ENCODE results near the gene JRKL.
A peak's percentile ranks its signal among the peaks of the same experiment; 100 is the strongest.
"Not testable (repeated sequence)": the region's sequence is repeated elsewhere in the genome, so short reads cannot be mapped to it uniquely, and the experiment has no call there.

Gene JRKL

DNA sequence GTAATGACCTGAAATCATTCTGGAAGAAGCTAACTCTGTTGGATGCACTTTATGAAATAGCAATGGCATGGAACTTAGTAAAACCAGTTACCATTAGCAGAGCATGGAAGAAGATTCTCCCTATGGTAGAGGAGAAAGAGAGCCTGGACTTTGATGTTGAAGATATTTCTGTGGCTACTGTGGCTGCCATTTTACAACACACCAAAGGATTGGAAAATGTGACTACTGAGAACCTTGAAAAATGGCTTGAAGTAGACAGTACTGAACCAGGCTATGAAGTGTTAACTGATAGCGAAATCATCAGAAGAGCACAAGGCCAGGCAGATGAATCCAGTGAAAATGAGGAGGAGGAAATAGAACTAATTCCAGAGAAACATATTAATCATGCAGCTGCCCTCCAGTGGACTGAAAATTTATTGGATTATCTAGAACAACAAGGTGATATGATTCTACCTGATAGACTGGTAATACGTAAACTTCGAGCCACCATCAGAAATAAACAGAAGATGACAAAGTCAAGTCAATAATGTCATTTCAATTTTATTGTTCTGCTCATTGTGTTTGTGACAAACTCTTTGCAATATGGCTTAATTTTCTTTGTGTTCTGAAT lies 2.0 kb downstream of the JRKL start:
- DNase-seq (ENCODE audit: low read depth) = no peak
- H3K4me3 ChIP-seq (ENCODE audit: low read depth, low read length) = no peak overlapping the region
- in situ Hi-C loops (cut with HindIII; ENCODE audit: low sequenced_read_pairs) = loop anchor here (25.0 kb wide), 1 partner anchor 555 kb away; no protein-coding TSS in a partner anchor
- TF ChIP-seq, protein P1, sequence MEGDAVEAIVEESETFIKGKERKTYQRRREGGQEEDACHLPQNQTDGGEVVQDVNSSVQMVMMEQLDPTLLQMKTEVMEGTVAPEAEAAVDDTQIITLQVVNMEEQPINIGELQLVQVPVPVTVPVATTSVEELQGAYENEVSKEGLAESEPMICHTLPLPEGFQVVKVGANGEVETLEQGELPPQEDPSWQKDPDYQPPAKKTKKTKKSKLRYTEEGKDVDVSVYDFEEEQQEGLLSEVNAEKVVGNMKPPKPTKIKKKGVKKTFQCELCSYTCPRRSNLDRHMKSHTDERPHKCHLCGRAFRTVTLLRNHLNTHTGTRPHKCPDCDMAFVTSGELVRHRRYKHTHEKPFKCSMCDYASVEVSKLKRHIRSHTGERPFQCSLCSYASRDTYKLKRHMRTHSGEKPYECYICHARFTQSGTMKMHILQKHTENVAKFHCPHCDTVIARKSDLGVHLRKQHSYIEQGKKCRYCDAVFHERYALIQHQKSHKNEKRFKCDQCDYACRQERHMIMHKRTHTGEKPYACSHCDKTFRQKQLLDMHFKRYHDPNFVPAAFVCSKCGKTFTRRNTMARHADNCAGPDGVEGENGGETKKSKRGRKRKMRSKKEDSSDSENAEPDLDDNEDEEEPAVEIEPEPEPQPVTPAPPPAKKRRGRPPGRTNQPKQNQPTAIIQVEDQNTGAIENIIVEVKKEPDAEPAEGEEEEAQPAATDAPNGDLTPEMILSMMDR (IDR thresholded peaks at IDR 0.05; ENCODE audit: low read depth, low read length, missing control alignments) = no peak

DNA sequence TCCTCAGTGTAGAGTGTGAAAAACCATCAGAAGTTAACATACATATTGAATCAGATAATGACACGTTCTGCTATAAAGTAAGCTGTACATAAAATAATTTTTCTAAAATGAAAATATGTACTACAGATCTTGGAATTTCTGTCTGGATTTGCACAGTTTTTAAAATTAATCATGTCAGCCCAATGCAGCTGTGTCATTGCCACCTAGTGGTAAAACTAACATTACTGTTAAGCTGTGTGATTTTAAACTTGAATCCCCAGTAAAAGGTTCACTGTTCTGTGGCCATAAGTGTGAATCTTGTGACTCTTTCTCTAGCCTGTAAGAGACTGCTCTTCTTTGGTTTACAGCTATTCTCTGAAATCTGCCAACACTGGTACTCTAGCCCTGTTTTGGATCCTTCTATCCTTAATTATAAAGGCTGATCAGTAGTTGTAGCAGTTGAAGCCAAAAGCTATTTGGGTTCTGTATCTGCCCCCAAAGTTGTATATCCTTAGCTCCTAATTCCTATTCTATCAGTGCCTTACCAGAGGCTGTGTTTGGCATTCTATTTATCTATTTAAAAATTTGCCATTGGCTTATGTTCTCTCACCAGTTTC lies 4.0 kb downstream of the JRKL start:
- no peak overlapping the region for H3K4me3 ChIP-seq (ENCODE audit: low read depth, low read length)
- DNase-seq (ENCODE audit: low read depth) = peak; percentile 15
- TF ChIP-seq, protein P1 (IDR thresholded peaks at IDR 0.05; ENCODE audit: low read depth, low read length, missing control alignments) = peak; percentile 57
- in situ Hi-C loops (cut with HindIII; ENCODE audit: low sequenced_read_pairs) = loop anchor here (25.0 kb wide), 1 partner anchor 557 kb away; no protein-coding TSS in a partner anchor

DNA sequence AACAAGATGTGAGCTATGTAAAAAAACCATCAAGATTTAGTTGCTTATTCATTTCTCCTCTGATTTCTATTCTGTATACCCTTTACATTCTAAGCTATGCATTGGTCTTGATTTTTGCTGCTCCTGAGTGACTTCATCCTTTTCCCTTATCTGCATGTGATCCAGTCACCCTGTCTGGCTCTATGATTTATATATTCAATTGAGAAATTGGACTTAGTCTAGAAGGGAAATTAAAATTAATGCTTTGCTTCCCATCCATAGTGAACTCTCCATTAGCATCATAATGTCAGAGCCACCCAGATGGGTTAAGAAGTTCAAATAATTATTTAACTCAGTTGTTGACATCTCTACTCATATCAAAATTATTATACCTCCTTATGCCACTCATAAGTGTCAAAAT lies 5.0 kb downstream of the JRKL start:
- in situ Hi-C loops (cut with HindIII; ENCODE audit: low sequenced_read_pairs) = loop anchor here (25.0 kb wide), 1 partner anchor 557 kb away; no protein-coding TSS in a partner anchor

DNA sequence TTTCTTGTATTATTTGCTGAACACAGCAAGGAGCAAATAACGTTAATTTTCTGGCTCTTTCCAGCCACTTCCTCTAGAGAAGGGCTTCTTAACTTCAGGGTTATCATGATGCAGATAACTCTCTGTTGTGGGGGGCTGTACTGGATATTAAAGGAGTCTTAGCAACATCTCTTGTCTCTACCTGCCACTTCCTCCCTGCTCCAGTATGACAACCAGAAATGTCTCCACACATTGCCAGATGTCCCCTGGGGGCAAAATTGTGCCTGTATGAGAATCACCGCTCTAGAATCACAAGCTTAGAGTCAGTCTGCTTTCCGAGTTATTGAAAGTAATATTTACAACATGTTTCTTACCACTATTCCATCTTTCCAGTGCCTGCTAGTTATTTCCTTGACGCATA lies 6.8 kb downstream of the JRKL start:
- no peak for DNase-seq (ENCODE audit: low read depth)
- in situ Hi-C loops (cut with HindIII; ENCODE audit: low sequenced_read_pairs) = loop anchor here (25.0 kb wide), 1 partner anchor 559 kb away; no protein-coding TSS in a partner anchor
- no peak overlapping the region for H3K4me3 ChIP-seq (ENCODE audit: low read depth, low read length)
- TF ChIP-seq, protein P1 (IDR thresholded peaks at IDR 0.05; ENCODE audit: low read depth, low read length, missing control alignments) = no peak

More for the DNA sequence above, 5.0 kb downstream of the JRKL start:
- no peak overlapping the region for H3K4me3 ChIP-seq (ENCODE audit: low read depth, low read length)
- DNase-seq (ENCODE audit: low read depth) = no peak
- TF ChIP-seq, protein P1 (IDR thresholded peaks at IDR 0.05; ENCODE audit: low read depth, low read length, missing control alignments) = no peak

DNA sequence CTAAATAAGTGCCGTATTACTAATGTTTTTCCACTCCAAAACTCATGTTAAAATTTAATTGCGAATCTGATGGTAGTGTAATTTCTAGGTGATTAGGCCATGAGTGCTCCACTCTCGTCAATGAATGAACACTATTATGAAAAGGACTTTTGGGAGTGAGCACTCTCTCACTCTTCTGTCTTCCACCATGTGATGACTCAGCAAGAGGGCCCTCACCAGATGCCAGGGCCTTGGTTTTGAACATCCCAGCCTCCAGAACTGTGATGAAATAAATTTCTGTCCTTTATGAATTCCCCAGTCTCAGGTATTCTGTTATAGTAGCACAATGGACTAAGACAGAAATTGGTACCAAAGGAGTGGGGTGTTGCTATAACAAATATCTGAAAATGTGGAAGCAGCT lies 8.1 kb downstream of the JRKL start:
- DNase-seq (ENCODE audit: low read depth) = no peak
- TF ChIP-seq, protein P1 (IDR thresholded peaks at IDR 0.05; ENCODE audit: low read depth, low read length, missing control alignments) = no peak
- in situ Hi-C loops (cut with HindIII; ENCODE audit: low sequenced_read_pairs) = loop anchor here (25.0 kb wide), 1 partner anchor 561 kb away; no protein-coding TSS in a partner anchor
- H3K4me3 ChIP-seq (ENCODE audit: low read depth, low read length) = no peak overlapping the region

DNA sequence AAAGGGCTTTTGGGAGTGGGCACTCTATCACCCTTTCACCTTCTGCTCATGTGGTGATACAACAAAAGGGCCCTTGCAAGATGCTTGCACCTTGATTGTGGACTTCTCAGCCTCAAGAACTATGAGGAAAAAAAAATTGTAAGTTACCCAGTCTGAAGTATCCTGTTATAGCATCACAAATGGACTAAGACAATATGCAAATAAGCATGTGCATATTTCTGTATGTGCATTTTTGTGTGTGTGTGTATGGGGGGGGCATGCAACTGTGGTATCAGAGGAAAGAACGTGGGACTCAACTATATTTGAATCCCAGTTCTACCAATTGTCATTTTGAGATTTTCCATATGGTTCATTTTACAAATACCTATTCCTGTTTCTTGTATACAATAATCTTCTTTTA lies 10.9 kb downstream of the JRKL start:
- TF ChIP-seq, protein P1 (IDR thresholded peaks at IDR 0.05; ENCODE audit: low read depth, low read length, missing control alignments) = no peak
- H3K4me3 ChIP-seq (ENCODE audit: low read depth, low read length) = no peak overlapping the region
- no peak for DNase-seq (ENCODE audit: low read depth)
- in situ Hi-C loops (cut with HindIII; ENCODE audit: low sequenced_read_pairs) = no loop called here

DNA sequence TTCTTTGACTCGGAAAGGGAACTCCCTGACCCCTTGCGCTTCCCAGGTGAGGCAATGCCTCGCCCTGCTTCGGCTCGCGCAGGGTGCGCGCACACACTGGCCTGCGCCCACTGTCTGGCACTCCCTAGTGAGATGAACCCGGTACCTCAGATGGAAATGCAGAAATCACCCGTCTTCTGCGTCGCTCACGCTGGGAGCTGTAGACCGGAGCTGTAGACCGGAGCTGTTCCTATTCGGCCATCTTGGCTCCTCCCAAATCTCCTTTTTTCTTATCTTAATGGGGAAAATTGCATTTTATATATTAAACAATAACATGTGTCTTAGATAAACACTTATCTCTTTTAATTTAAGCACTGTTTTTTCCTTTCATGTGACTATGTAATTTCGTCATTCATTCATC lies 21.6 kb downstream of the JRKL start:
- H3K4me3 ChIP-seq (ENCODE audit: low read depth, low read length); DNase-seq (ENCODE audit: low read depth); in situ Hi-C loops (cut with HindIII; ENCODE audit: low sequenced_read_pairs): not testable (repeated sequence)

Measured in astrocyte of the cerebellum (primary cell).